ENCODE results near the gene ABCA1.

GRCh38 chr9:104844710-104845109 is 83.2 kb downstream of the ABCA1 start:
- no peak for TF ChIP-seq SP1 (IDR thresholded peaks at IDR 0.05)
- no peak for TF ChIP-seq ELF4 (IDR thresholded peaks at IDR 0.05)
- no peak for TF ChIP-seq NFRKB (IDR thresholded peaks at IDR 0.05)
- no peak for TF ChIP-seq ZNF384 (IDR thresholded peaks at IDR 0.05)
- TF ChIP-seq BHLHE40 (IDR thresholded peaks at IDR 0.05; ENCODE audit: borderline replicate concordance), result no peak
- no peak for TF ChIP-seq CTBP1 (IDR thresholded peaks at IDR 0.05; ENCODE audit: borderline replicate concordance)
- no peak for TF ChIP-seq LEF1 (IDR thresholded peaks at IDR 0.05; ENCODE audit: borderline replicate concordance)
- no peak for TF ChIP-seq SUZ12 (IDR thresholded peaks at IDR 0.05)
- TF ChIP-seq ARNT (IDR thresholded peaks at IDR 0.05), result no peak
- no peak for TF ChIP-seq TARDBP (IDR thresholded peaks at IDR 0.05)
- no peak for TF ChIP-seq FOXM1 (IDR thresholded peaks at IDR 0.05; ENCODE audit: borderline replicate concordance)
- no peak for TF ChIP-seq L3MBTL2 (conservative IDR thresholded peaks at IDR 0.05)
- no peak for TF ChIP-seq FOXK2 (IDR thresholded peaks at IDR 0.05)
- TF ChIP-seq FOXA1 (IDR thresholded peaks at IDR 0.05), result no peak
